Endothelial cell of umbilical vein (primary cell): Measurements from ENCODE around the gene ARHGEF10L. TPM values are rescaled to one million over a fixed set of nuclear protein-coding genes. Genes with fewer than 3 reads are reported as not detected.

Experiments
- BruUV-seq: library from RNA; stranded (reverse); fragments of 400-500 nt; replicated peaks from 2 replicates; lab custom pipeline; 2021; lab: Mats Ljungman, UMichigan
- CTCF ChIA-PET: fragments of 300-600, 350-600 bp; sonication (Branson Sonifier 250); formaldehyde crosslinking; loops from one replicate; lab custom pipeline; 2021; ENCODE audit warnings: antibody characterized with exemption, inconsistent platforms; lab: Charles Lee
- POLR2A ChIA-PET: fragments of 300-600, 350-600 bp; sonication (Branson Sonifier 250); formaldehyde crosslinking; loops from one replicate; lab custom pipeline; 2021; ENCODE audit warnings: antibody characterized with exemption, inconsistent platforms; lab: Charles Lee
- DNase-seq: peaks from one replicate; pipeline ENCODE4 v3.0.0-alpha.2; 2011; ENCODE audit warnings: low read depth, low spot score
- FAIRE-seq: peaks from 2 replicates; lab custom pipeline; 2011; peaks lifted over from hg19 to GRCh38; lab: Jason Lieb, UNC
- H2AFZ ChIP-seq: 2 replicates; pipeline ENCODE4 v1.6.0; 2012; ENCODE audit warnings: low read depth, low read length, control low read depth, inconsistent platforms
- H3K27ac ChIP-seq: 2 replicates; pipeline ENCODE4 v1.5.1; 2011; ENCODE audit warnings: low read depth, mild to moderate bottlenecking, control low read depth, low read length, moderate library complexity; ENCODE audit not compliant: insufficient read depth
- H3K27me3 ChIP-seq, 2 experiments: 2 replicates each; pipeline versions ENCODE4 v1.6.0 to v1.6.1; 2011; ENCODE audit warnings: low read length in 2 of 2, mixed read lengths in 1 of 2; ENCODE audit not compliant: control insufficient read depth in 2 of 2, insufficient read depth in 2 of 2
- H3K36me3 ChIP-seq, 2 experiments: 2 replicates in 1 of 2; 3 replicates in 1 of 2; pipeline ENCODE4 v1.5.1; 2011; ENCODE audit warnings: low read length in 2 of 2, mild to moderate bottlenecking in 1 of 2, moderate library complexity in 1 of 2; ENCODE audit not compliant: control insufficient read depth in 2 of 2, insufficient read depth in 2 of 2; ENCODE audit errors: extremely low read depth in 1 of 2
- H3K4me1 ChIP-seq: 3 replicates; pipeline ENCODE4 v1.5.1; 2011; ENCODE audit warnings: mild to moderate bottlenecking, low read length; ENCODE audit not compliant: control insufficient read depth, insufficient read depth; ENCODE audit errors: extremely low read depth
- H3K4me2 ChIP-seq: 2 replicates; pipeline ENCODE4 v1.6.1; 2011; ENCODE audit warnings: low read length, control low read depth, mixed read lengths; ENCODE audit not compliant: insufficient read depth
- H3K4me3 ChIP-seq, 3 experiments: fragments of 200-600 bp in 1 of 3; sonication (generic), shearing (Covaris generic) in 1 of 3; replicated peaks in 1 of 3; 2 replicates each; pipeline ENCODE4 v1.5.1; 2011 to 2016; ENCODE audit warnings: control low read depth in 3 of 3, low read length in 3 of 3, mild to moderate bottlenecking in 2 of 3, inconsistent platforms in 1 of 3, low read depth in 1 of 3, moderate library complexity in 1 of 3; ENCODE audit not compliant: insufficient read depth in 1 of 3
- H3K79me2 ChIP-seq: 2 replicates; pipeline ENCODE4 v1.6.0; 2012; ENCODE audit warnings: low read length, inconsistent platforms; ENCODE audit not compliant: control insufficient read depth, insufficient read depth
- H3K9ac ChIP-seq: replicated peaks from 2 replicates; pipeline ENCODE3; 2011; ENCODE audit warnings: low read length, control low read depth; ENCODE audit not compliant: insufficient read depth; ENCODE audit errors: extremely low read depth
- H3K9me1 ChIP-seq: replicated peaks from 3 replicates; pipeline ENCODE4 v1.6.0; 2011; ENCODE audit warnings: mild to moderate bottlenecking, low read length; ENCODE audit not compliant: control insufficient read depth, insufficient read depth; ENCODE audit errors: extremely low read depth
- H3K9me3 ChIP-seq: replicated peaks from 2 replicates; pipeline ENCODE4 v1.5.1; 2012; ENCODE audit warnings: low read length, inconsistent platforms; ENCODE audit not compliant: control insufficient read depth, insufficient read depth
- H4K20me1 ChIP-seq: replicated peaks from 2 replicates; pipeline ENCODE3; 2011; ENCODE audit warnings: mild to moderate bottlenecking, low read length; ENCODE audit not compliant: control insufficient read depth, insufficient read depth; ENCODE audit errors: extremely low read depth
- EZH2 ChIP-seq: IDR thresholded peaks from 2 replicates; pipeline ENCODE4 v1.6.1; 2012; ENCODE audit warnings: borderline replicate concordance, low read depth, mild to moderate bottlenecking, moderate library complexity, low read length, inconsistent platforms; ENCODE audit not compliant: severe bottlenecking
- FOS ChIP-seq: IDR thresholded peaks from 2 replicates; pipeline ENCODE4 v1.6.1; 2011; ENCODE audit warnings: mild to moderate bottlenecking, low read length, moderate library complexity, borderline replicate concordance; ENCODE audit not compliant: insufficient read depth
- GATA2 ChIP-seq: IDR thresholded peaks from 2 replicates; pipeline ENCODE4 v1.7.0; 2011; ENCODE audit warnings: low read depth, mild to moderate bottlenecking, moderate library complexity, mixed read lengths, low read length; ENCODE audit not compliant: insufficient read length, insufficient read depth
- JUN ChIP-seq: IDR thresholded peaks from 2 replicates; pipeline ENCODE4 v1.6.1; 2011; ENCODE audit warnings: borderline replicate concordance, low read depth; ENCODE audit not compliant: insufficient read length, insufficient read depth
- MYC ChIP-seq: IDR thresholded peaks from one replicate; pipeline ENCODE4 v1.6.1; 2011; ENCODE audit warnings: mild to moderate bottlenecking, low read depth, low read length
- POLR2A ChIP-seq: IDR thresholded peaks from 2 replicates; pipeline ENCODE4 v1.6.1; 2012; ENCODE audit warnings: low read depth, mild to moderate bottlenecking, control low read depth, low read length
- POLR2AphosphoS5 ChIP-seq: IDR thresholded peaks from 2 replicates; pipeline ENCODE4 v1.6.1; 2012; ENCODE audit warnings: low read depth, mild to moderate bottlenecking, control low read depth, low read length, moderate library complexity; ENCODE audit not compliant: insufficient read depth
- dilution Hi-C: fragments of 300-500 bp; cut with MboI; formaldehyde crosslinking; loops from one replicate; pipeline ENCODE4 v1.15.0; 2019; ENCODE audit warnings: low sequenced_read_pairs; ENCODE audit not compliant: extremely low pct_ligation_motif_present
- intact Hi-C: fragments of 100-400 bp; cut with micrococcal nuclease; formaldehyde crosslinking; loops from one replicate; pipeline ENCODE4 v1.10.0; 2022
- polyA plus RNA-seq, 4 experiments: library from polyadenylated mRNA; depleted of rRNA in 3 of 4; stranded (reverse) in 3 of 4; unstranded in 1 of 4; fragments of >200 nt; gene quantifications; 2 replicates each; pipeline versions ENCODE4 v1.2.1 to v1.2.3, GENCODE V29; 2011 to 2012; ENCODE audit warnings: missing spikeins in 1 of 4
- total RNA-seq: library from RNA; stranded (reverse); gene quantifications from 2 replicates; pipeline ENCODE4 v1.2.3, GENCODE V29; 2021
- TF ChIP-seq, protein P1 (sequence below), 2 donors: IDR thresholded peaks; 1 replicate in 1 of 2; 2 replicates in 1 of 2; pipeline ENCODE4 v1.5.1; 2011; ENCODE audit warnings: low read length in 2 of 2, mild to moderate bottlenecking in 2 of 2, moderate library complexity in 2 of 2, control low read depth in 1 of 2, inconsistent platforms in 1 of 2, low read depth in 1 of 2; ENCODE audit not compliant: insufficient read depth in 1 of 2; ENCODE audit errors: extremely low read depth in 1 of 2
- TF ChIP-seq, protein P2 (sequence below): IDR thresholded peaks from 2 replicates; pipeline ENCODE4 v1.6.1; 2011; ENCODE audit not compliant: insufficient read depth, insufficient read length

Gene ARHGEF10L
- total and polyA plus RNA-seq, 2 donors (not counting 3 experiments of a cell fraction or from before 2014, with no cell fraction given): 1.9 to 5.2 TPM

DNA sequence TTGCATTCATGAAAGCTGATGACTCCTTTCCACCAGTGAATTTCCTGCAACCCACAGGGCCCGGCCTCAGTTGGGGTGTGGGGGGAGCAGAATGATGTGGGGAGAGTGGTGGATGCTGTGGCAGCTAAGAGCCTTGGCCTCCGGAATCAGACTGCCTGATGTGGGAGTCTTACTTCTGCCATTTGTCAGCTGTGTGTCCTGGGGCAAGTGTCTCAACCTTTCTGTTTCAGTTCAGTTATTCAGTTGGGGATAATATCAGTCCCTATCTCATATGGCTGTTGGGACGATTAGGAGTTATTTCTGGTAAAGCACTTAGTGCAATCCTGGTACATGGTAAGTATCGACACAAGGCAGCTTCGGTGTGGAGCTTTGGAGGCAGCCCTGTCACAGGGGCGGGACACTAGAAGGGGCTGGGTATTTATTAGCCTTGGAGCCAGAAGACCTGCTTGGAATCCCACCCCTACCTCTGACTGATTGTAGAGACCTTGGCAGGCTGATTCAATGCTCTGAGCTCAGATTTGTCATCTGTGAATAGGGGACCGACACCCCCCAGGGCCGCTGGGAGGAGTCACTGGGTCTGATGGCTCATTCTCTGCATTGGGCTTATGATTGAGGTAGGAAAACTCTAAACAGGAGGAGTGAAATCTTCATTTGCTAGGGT is 19.6 kb downstream of the ARHGEF10L start:
- Histone ChIP-seq H3K36me3 (no peaks in the 10 kb centered on the region), H3K27ac (no peak overlapping the region), H4K20me1 (no peaks in the 10 kb centered on the region), H3K9me1 (no peaks in the 10 kb centered on the region), H3K9me3 (no peaks in the 10 kb centered on the region), H3K79me2 (no peaks in the 10 kb centered on the region), H2AFZ (no peak overlapping the region), H3K4me2 (no peak overlapping the region), H3K4me1 (no peaks in the 10 kb centered on the region), H3K9ac (no peak overlapping the region), H3K4me3 (no peak overlapping the region), H3K27me3 (no peaks in the 10 kb centered on the region)
- dilution Hi-C loops: no loop called here
- intact Hi-C loops: no loop called here
- ChIA-PET CTCF (interaction anchor here (0.9 to 1.1 kb wide), 2 partner anchors 47 to 57 kb away, joined by 3 read pairs; no protein-coding TSS in a partner anchor), POLR2A (no interaction called here)
- BruUV-seq: no TSS peak
- DNase-seq (no peak), FAIRE-seq (no peak)
- TF ChIP-seq, protein P1, sequence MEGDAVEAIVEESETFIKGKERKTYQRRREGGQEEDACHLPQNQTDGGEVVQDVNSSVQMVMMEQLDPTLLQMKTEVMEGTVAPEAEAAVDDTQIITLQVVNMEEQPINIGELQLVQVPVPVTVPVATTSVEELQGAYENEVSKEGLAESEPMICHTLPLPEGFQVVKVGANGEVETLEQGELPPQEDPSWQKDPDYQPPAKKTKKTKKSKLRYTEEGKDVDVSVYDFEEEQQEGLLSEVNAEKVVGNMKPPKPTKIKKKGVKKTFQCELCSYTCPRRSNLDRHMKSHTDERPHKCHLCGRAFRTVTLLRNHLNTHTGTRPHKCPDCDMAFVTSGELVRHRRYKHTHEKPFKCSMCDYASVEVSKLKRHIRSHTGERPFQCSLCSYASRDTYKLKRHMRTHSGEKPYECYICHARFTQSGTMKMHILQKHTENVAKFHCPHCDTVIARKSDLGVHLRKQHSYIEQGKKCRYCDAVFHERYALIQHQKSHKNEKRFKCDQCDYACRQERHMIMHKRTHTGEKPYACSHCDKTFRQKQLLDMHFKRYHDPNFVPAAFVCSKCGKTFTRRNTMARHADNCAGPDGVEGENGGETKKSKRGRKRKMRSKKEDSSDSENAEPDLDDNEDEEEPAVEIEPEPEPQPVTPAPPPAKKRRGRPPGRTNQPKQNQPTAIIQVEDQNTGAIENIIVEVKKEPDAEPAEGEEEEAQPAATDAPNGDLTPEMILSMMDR (IDR thresholded peaks at IDR 0.05; ENCODE audit: extremely low read depth in 1 of 2, insufficient read depth in 1 of 2, low read depth in 1 of 2, low read length in 2 of 2): no peak
- TF ChIP-seq MYC: no peak
- TF ChIP-seq JUN: no peak
- no peak for TF ChIP-seq GATA2
- no peak for TF ChIP-seq EZH2
- TF ChIP-seq POLR2A: no peak
- TF ChIP-seq FOS: no peak
- no peak for TF ChIP-seq POLR2AphosphoS5
- TF ChIP-seq, protein P2, sequence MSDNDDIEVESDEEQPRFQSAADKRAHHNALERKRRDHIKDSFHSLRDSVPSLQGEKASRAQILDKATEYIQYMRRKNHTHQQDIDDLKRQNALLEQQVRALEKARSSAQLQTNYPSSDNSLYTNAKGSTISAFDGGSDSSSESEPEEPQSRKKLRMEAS: no peak
